HEK293 (cell line): ENCODE measurements around the gene F8A3.

Experiments used
- CTCF ChIP-seq: fragments of 450-650 bp; formaldehyde crosslinking; IDR thresholded peaks from 2 replicates; pipeline ENCODE4 v1.5.1; 2016; ENCODE audit warnings: missing biosample characterization, missing genetic modification characterization
- HOXD13 ChIP-seq: sonication (generic); formaldehyde crosslinking; IDR thresholded peaks from 2 replicates; pipeline ENCODE4 v1.8.0; 2022; ENCODE audit warnings: missing genetic modification reagents, borderline replicate concordance

- no peak for TF ChIP-seq CTCF (tag by site-specific recombination)
- no peak for TF ChIP-seq HOXD13 (CRISPR knock-in tag)
Observed at GRCh38 chrX:155434906-155435743, 23.3 kb downstream of the F8A3 start.
